PFSK-1 (cell line): Measurements from ENCODE around the gene NR4A3.

Source experiments
- FOXP2 ChIP-seq: optimal IDR thresholded peaks from 2 replicates; pipeline ENCODE3; 2011; ENCODE audit warnings: borderline replicate concordance, control low read depth, inconsistent platforms; ENCODE audit not compliant: insufficient read depth; ENCODE audit errors: extremely low read length, extremely low read depth
- POLR2AphosphoS5 ChIP-seq: IDR thresholded peaks from 2 replicates; pipeline ENCODE4 v1.6.1; 2012; ENCODE audit warnings: low read depth, mild to moderate bottlenecking, control low read depth, low read length, moderate library complexity
- REST ChIP-seq, 2 experiments: IDR thresholded peaks; 2 replicates each; pipeline versions ENCODE4 v1.6.1 to v1.8.0; 2011 to 2012; ENCODE audit warnings: low read depth in 2 of 2, low read length in 2 of 2, control low read depth in 1 of 2, inconsistent platforms in 1 of 2, mild to moderate bottlenecking in 1 of 2, moderate library complexity in 1 of 2; ENCODE audit not compliant: insufficient read depth in 1 of 2
- SIN3A ChIP-seq: IDR thresholded peaks from 2 replicates; pipeline ENCODE4 v1.6.1; 2012; ENCODE audit warnings: mild to moderate bottlenecking, low read length, moderate library complexity, borderline replicate concordance; ENCODE audit not compliant: insufficient read depth

DNA sequence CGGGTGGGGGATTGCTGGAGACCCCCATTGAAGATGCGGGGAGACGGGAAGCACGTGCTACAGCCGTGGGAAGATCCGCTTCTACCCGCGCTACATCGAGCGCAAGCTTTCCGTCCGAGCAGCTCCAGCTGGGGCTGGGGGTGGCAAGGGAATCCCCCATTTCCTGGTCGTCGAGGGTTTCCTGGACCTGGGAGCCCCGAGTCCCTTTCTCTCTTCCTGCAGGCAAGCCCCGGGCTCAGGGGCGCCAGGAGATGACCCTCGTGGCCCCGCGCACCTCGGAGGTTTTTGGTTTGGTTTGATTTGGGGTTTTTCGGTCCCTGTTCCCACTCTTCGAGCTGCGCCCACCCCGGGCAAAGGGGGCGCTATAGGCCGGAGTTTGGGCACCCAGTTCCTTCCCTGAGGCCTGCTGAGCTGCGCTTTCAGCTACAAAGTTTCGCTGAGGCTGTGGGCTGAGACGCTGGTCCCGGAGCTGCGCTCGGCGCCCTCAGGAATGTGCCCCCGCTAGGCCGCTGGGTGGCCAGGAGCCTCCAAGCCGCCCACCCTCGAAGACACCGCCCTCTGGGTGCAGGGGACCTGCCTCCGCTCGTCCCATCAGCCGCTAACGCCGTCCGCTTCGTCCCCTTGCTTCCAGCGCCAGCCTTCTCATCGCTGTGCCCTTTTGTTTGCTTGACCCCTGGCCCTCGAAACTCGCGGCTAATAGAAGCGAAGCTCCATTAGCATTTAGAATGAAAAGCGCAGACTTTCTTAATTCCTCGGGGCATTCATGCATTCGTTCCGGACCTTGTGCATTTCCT lies 2.9 kb downstream of the NR4A3 start:
- no peak for TF ChIP-seq REST (IDR thresholded peaks at IDR 0.05; ENCODE audit: insufficient read depth in 1 of 2, low read depth in 2 of 2, low read length in 2 of 2)
- no peak for TF ChIP-seq POLR2AphosphoS5
- TF ChIP-seq SIN3A = no peak
- no peak for TF ChIP-seq FOXP2
